Measurements from ENCODE around the gene SLC41A1. TPM values are rescaled to one million over a fixed set of nuclear protein-coding genes. Genes with fewer than 3 reads are reported as not detected.
"Not testable (repeated sequence)": the region's sequence is repeated elsewhere in the genome, so short reads cannot be mapped to it uniquely, and the experiment has no call there.

The SLC41A1 gene
- total RNA-seq, 1 donor from 2014 or later, result 12.0 TPM

- not testable (repeated sequence) for H3K36me3 ChIP-seq (ENCODE audit: control insufficient read depth in 3 of 3, insufficient read depth in 3 of 3, low read length in 3 of 3); H3K9ac ChIP-seq (ENCODE audit: low read depth in 1 of 3, low read length in 3 of 3); H3K27me3 ChIP-seq (ENCODE audit: control insufficient read depth in 3 of 3, insufficient read depth in 3 of 3, low read length in 3 of 3); H3K4me3 ChIP-seq (ENCODE audit: low read length in 3 of 3); H3K27ac ChIP-seq (ENCODE audit: low read depth, low read length); H3K9me3 ChIP-seq (ENCODE audit: control insufficient read depth in 3 of 3, low read length in 3 of 3)
- peaks cover 10 to 17% (median 14%) of the 10 kb centered on the region in 3 donors for H3K4me1 ChIP-seq (ENCODE audit: control insufficient read depth in 3 of 3, insufficient read depth in 3 of 3, low read length in 3 of 3)
Observed at GRCh38 chr1:205823260-205823659, 10.3 kb upstream of the SLC41A1 start.

- no peaks in the 10 kb centered on the region for H3K27me3 ChIP-seq (ENCODE audit: control insufficient read depth in 3 of 3, insufficient read depth in 3 of 3, low read length in 3 of 3)
- no peak overlapping the region for H3K27ac ChIP-seq (ENCODE audit: low read depth, low read length)
- H3K9ac ChIP-seq (ENCODE audit: low read depth in 1 of 3, low read length in 3 of 3), result no peak overlapping the region
- no peak overlapping the region for H3K4me3 ChIP-seq (ENCODE audit: low read length in 3 of 3)
- no peaks in the 10 kb centered on the region for H3K36me3 ChIP-seq (ENCODE audit: control insufficient read depth in 3 of 3, insufficient read depth in 3 of 3, low read length in 3 of 3)
- no peaks in the 10 kb centered on the region for H3K9me3 ChIP-seq (ENCODE audit: control insufficient read depth in 3 of 3, low read length in 3 of 3)
- H3K4me1 ChIP-seq (ENCODE audit: control insufficient read depth in 3 of 3, insufficient read depth in 3 of 3, low read length in 3 of 3), result peaks cover 9 to 15% (median 9%) of the 10 kb centered on the region in 3 donors
Observed at GRCh38 chr1:205822397-205822796, 9.4 kb upstream of the SLC41A1 start.

- H3K36me3 ChIP-seq (ENCODE audit: control insufficient read depth in 3 of 3, insufficient read depth in 3 of 3, low read length in 3 of 3), result no peaks in the 10 kb centered on the region
- no peaks in the 10 kb centered on the region for H3K27me3 ChIP-seq (ENCODE audit: control insufficient read depth in 3 of 3, insufficient read depth in 3 of 3, low read length in 3 of 3)
- no peak overlapping the region for H3K9ac ChIP-seq (ENCODE audit: low read depth in 1 of 3, low read length in 3 of 3)
- peaks cover 9 to 25% (median 9%) of the 10 kb centered on the region in 3 donors for H3K4me1 ChIP-seq (ENCODE audit: control insufficient read depth in 3 of 3, insufficient read depth in 3 of 3, low read length in 3 of 3)
- no peak overlapping the region for H3K27ac ChIP-seq (ENCODE audit: low read depth, low read length)
- H3K4me3 ChIP-seq (ENCODE audit: low read length in 3 of 3), result no peak overlapping the region
- H3K9me3 ChIP-seq (ENCODE audit: control insufficient read depth in 3 of 3, low read length in 3 of 3), result no peaks in the 10 kb centered on the region
Observed at GRCh38 chr1:205817988-205818387, 5.0 kb upstream of the SLC41A1 start.

GRCh38 chr1:205817364-205817763 lies 4.4 kb upstream of the SLC41A1 start:
- Histone ChIP-seq H3K4me3 (ENCODE audit: low read length in 3 of 3) (no peak overlapping the region), H3K36me3 (ENCODE audit: control insufficient read depth in 3 of 3, insufficient read depth in 3 of 3, low read length in 3 of 3) (no peaks in the 10 kb centered on the region), H3K4me1 (ENCODE audit: control insufficient read depth in 3 of 3, insufficient read depth in 3 of 3, low read length in 3 of 3) (peaks cover 9 to 25% (median 9%) of the 10 kb centered on the region in 3 donors), H3K9ac (ENCODE audit: low read depth in 1 of 3, low read length in 3 of 3) (no peak overlapping the region), H3K27ac (ENCODE audit: low read depth, low read length) (no peak overlapping the region), H3K9me3 (ENCODE audit: control insufficient read depth in 3 of 3, low read length in 3 of 3) (no peaks in the 10 kb centered on the region), H3K27me3 (ENCODE audit: control insufficient read depth in 3 of 3, insufficient read depth in 3 of 3, low read length in 3 of 3) (no peaks in the 10 kb centered on the region)

- Histone ChIP-seq H3K27ac (ENCODE audit: low read depth, low read length) (peak overlapping the region; percentile 93), H3K4me3 (ENCODE audit: low read length in 3 of 3) (peak overlapping the region; percentile 73 to 91 (median 91)), H3K4me1 (ENCODE audit: control insufficient read depth in 3 of 3, insufficient read depth in 3 of 3, low read length in 3 of 3) (peaks cover 35 to 55% (median 40%) of the 10 kb centered on the region in 3 donors), H3K9ac (ENCODE audit: low read depth in 1 of 3, low read length in 3 of 3) (peak overlapping the region; percentile 88 to 98 (median 90)), H3K27me3 (ENCODE audit: control insufficient read depth in 3 of 3, insufficient read depth in 3 of 3, low read length in 3 of 3) (no peaks in the 10 kb centered on the region), H3K36me3 (ENCODE audit: control insufficient read depth in 3 of 3, insufficient read depth in 3 of 3, low read length in 3 of 3) (peaks cover 0 to 20% (median 6%) of the 10 kb centered on the region in 3 donors), H3K9me3 (ENCODE audit: control insufficient read depth in 3 of 3, low read length in 3 of 3) (no peaks in the 10 kb centered on the region)
Observed at GRCh38 chr1:205813755-205814058, 709 bp upstream of the SLC41A1 start.

GRCh38 chr1:205812271-205812877 lies 624 bp downstream of the SLC41A1 start:
- Histone ChIP-seq H3K36me3 (ENCODE audit: control insufficient read depth in 3 of 3, insufficient read depth in 3 of 3, low read length in 3 of 3) (peaks cover 0 to 23% (median 6%) of the 10 kb centered on the region in 3 donors), H3K4me3 (ENCODE audit: low read length in 3 of 3) (peak overlapping the region; percentile 73 to 91 (median 81)), H3K4me1 (ENCODE audit: control insufficient read depth in 3 of 3, insufficient read depth in 3 of 3, low read length in 3 of 3) (peaks cover 42 to 58% (median 46%) of the 10 kb centered on the region in 3 donors), H3K9me3 (ENCODE audit: control insufficient read depth in 3 of 3, low read length in 3 of 3) (no peaks in the 10 kb centered on the region), H3K27me3 (ENCODE audit: control insufficient read depth in 3 of 3, insufficient read depth in 3 of 3, low read length in 3 of 3) (no peaks in the 10 kb centered on the region), H3K9ac (ENCODE audit: low read depth in 1 of 3, low read length in 3 of 3) (peak overlapping the region; percentile 90 to 98 (median 92)), H3K27ac (ENCODE audit: low read depth, low read length) (peak overlapping the region; percentile 93)

GRCh38 chr1:205811660-205812059 lies 1.3 kb downstream of the SLC41A1 start:
- H3K4me1 ChIP-seq (ENCODE audit: control insufficient read depth in 3 of 3, insufficient read depth in 3 of 3, low read length in 3 of 3), result peaks cover 48 to 60% (median 50%) of the 10 kb centered on the region in 3 donors

GRCh38 chr1:205810448-205811157 lies 2.4 kb downstream of the SLC41A1 start:
- Histone ChIP-seq H3K9me3 (ENCODE audit: control insufficient read depth in 3 of 3, low read length in 3 of 3) (no peaks in the 10 kb centered on the region), H3K36me3 (ENCODE audit: control insufficient read depth in 3 of 3, insufficient read depth in 3 of 3, low read length in 3 of 3) (peaks cover 0 to 30% (median 6%) of the 10 kb centered on the region in 3 donors), H3K4me3 (ENCODE audit: low read length in 3 of 3) (peak overlapping the region; percentile 73 to 91 (median 81)), H3K27me3 (ENCODE audit: control insufficient read depth in 3 of 3, insufficient read depth in 3 of 3, low read length in 3 of 3) (no peaks in the 10 kb centered on the region), H3K27ac (ENCODE audit: low read depth, low read length) (peak overlapping the region; percentile 93), H3K4me1 (ENCODE audit: control insufficient read depth in 3 of 3, insufficient read depth in 3 of 3, low read length in 3 of 3) (peaks cover 58 to 64% (median 59%) of the 10 kb centered on the region in 3 donors), H3K9ac (ENCODE audit: low read depth in 1 of 3, low read length in 3 of 3) (peak overlapping the region; percentile 90 to 98 (median 92))

More at GRCh38 chr1:205811660-205812059, 1.3 kb downstream of the SLC41A1 start:
- Histone ChIP-seq H3K9ac (ENCODE audit: low read depth in 1 of 3, low read length in 3 of 3) (peak overlapping the region; percentile 90 to 98 (median 92)), H3K27ac (ENCODE audit: low read depth, low read length) (peak overlapping the region; percentile 93), H3K27me3 (ENCODE audit: control insufficient read depth in 3 of 3, insufficient read depth in 3 of 3, low read length in 3 of 3) (no peaks in the 10 kb centered on the region), H3K4me3 (ENCODE audit: low read length in 3 of 3) (peak overlapping the region; percentile 73 to 91 (median 81)), H3K9me3 (ENCODE audit: control insufficient read depth in 3 of 3, low read length in 3 of 3) (no peaks in the 10 kb centered on the region), H3K36me3 (ENCODE audit: control insufficient read depth in 3 of 3, insufficient read depth in 3 of 3, low read length in 3 of 3) (peaks cover 0 to 26% (median 6%) of the 10 kb centered on the region in 3 donors)

- Histone ChIP-seq H3K36me3 (ENCODE audit: control insufficient read depth in 3 of 3, insufficient read depth in 3 of 3, low read length in 3 of 3) (peaks cover 3 to 35% (median 6%) of the 10 kb centered on the region in 3 donors), H3K4me1 (ENCODE audit: control insufficient read depth in 3 of 3, insufficient read depth in 3 of 3, low read length in 3 of 3) (peaks cover 65 to 71% (median 65%) of the 10 kb centered on the region in 3 donors), H3K27me3 (ENCODE audit: control insufficient read depth in 3 of 3, insufficient read depth in 3 of 3, low read length in 3 of 3) (no peaks in the 10 kb centered on the region), H3K9me3 (ENCODE audit: control insufficient read depth in 3 of 3, low read length in 3 of 3) (no peaks in the 10 kb centered on the region), H3K9ac (ENCODE audit: low read depth in 1 of 3, low read length in 3 of 3) (peak overlapping the region; percentile 47 to 98 (median 63)), H3K4me3 (ENCODE audit: low read length in 3 of 3) (peak overlapping the region; percentile 67 to 91 (median 73)), H3K27ac (ENCODE audit: low read depth, low read length) (peak overlapping the region; percentile 93)
Observed at GRCh38 chr1:205809942-205810345, 3.1 kb downstream of the SLC41A1 start.

GRCh38 chr1:205809469-205809868 lies 3.5 kb downstream of the SLC41A1 start:
- no peaks in the 10 kb centered on the region for H3K9me3 ChIP-seq (ENCODE audit: control insufficient read depth in 3 of 3, low read length in 3 of 3)
- H3K36me3 ChIP-seq (ENCODE audit: control insufficient read depth in 3 of 3, insufficient read depth in 3 of 3, low read length in 3 of 3), result peaks cover 5 to 35% (median 6%) of the 10 kb centered on the region in 3 donors
- H3K27me3 ChIP-seq (ENCODE audit: control insufficient read depth in 3 of 3, insufficient read depth in 3 of 3, low read length in 3 of 3), result no peaks in the 10 kb centered on the region
- H3K4me1 ChIP-seq (ENCODE audit: control insufficient read depth in 3 of 3, insufficient read depth in 3 of 3, low read length in 3 of 3), result peaks cover 65 to 73% (median 69%) of the 10 kb centered on the region in 3 donors
- H3K4me3 ChIP-seq (ENCODE audit: low read length in 3 of 3), result peak overlapping the region; percentile 67 to 91 (median 73)
- H3K27ac ChIP-seq (ENCODE audit: low read depth, low read length), result no peak overlapping the region
- peak overlapping the region in 2 of 3 donors; percentile 63 to 98 for H3K9ac ChIP-seq (ENCODE audit: low read depth in 1 of 3, low read length in 3 of 3)

All from skeletal muscle tissue (tissue), 4 donors.